K562 (cell line): Measurements from ENCODE around the gene TMEM79. TPM values are rescaled to one million over a fixed set of nuclear protein-coding genes. Genes with fewer than 3 reads are reported as not detected.

Experiments used
- ATAC-seq: fragments of 200-7000 bp; cut with Tn5 transposase; 3 replicates; pipeline ENCODE4 v1.9.1; 2020; ENCODE audit warnings: moderate library complexity
- BruUV-seq: library from RNA; stranded (reverse); fragments of 400-500 nt; replicated peaks from 2 replicates; lab custom pipeline; 2021; lab: Mats Ljungman, UMichigan
- CTCF ChIA-PET: fragments of 300-600 bp; formaldehyde crosslinking; extraction: SDS; loops from one replicate; lab custom pipeline; 2021; ENCODE audit warnings: low intra/inter-chr PET ratio; lab: Yijun Ruan, JAX
- POLR2A ChIA-PET: fragments of 300-600, 350-650 bp; sonication (Branson Sonifier 250); formaldehyde crosslinking; extraction: SDS; loops from one replicate; lab custom pipeline; 2021; ENCODE audit warnings: antibody characterized with exemption, inconsistent platforms; lab: Yijun Ruan, JAX
- DNase-seq, 4 experiments: peaks; one replicate each; pipeline versions ENCODE4 v3.0.0 to v3.0.0-alpha.2; 2011 to 2018; ENCODE audit warnings: low spot score in 3 of 4, mixed read lengths in 3 of 4; ENCODE audit errors: extremely low read depth in 1 of 4
- FAIRE-seq: peaks from 2 replicates; lab custom pipeline; 2011; peaks lifted over from hg19 to GRCh38; lab: Jason Lieb, UNC
- H2AFZ ChIP-seq: 2 replicates; pipeline ENCODE4 v1.6.0; 2011; ENCODE audit warnings: low read depth, low read length, control low read depth, inconsistent platforms
- H3K27ac ChIP-seq: fragments of 200-600 bp; 3 replicates; pipeline ENCODE4 v1.8.0; 2011; ENCODE audit warnings: low read depth, mild to moderate bottlenecking, control low read depth, inconsistent platforms, low read length, moderate library complexity, mixed read lengths; ENCODE audit errors: extremely low read depth
- H3K27me3 ChIP-seq, 2 experiments: fragments of 300-600 bp in 1 of 2; 2 replicates in 1 of 2; 3 replicates in 1 of 2; pipeline versions ENCODE4 v1.6.0 to v1.8.0; 2011; ENCODE audit warnings: inconsistent platforms in 2 of 2, low read length in 2 of 2, mild to moderate bottlenecking in 1 of 2, mixed read lengths in 1 of 2, moderate library complexity in 1 of 2; ENCODE audit not compliant: control insufficient read depth in 2 of 2, insufficient read depth in 2 of 2
- H3K36me3 ChIP-seq: fragments of 300-600 bp; 3 replicates; pipeline ENCODE4 v1.8.0; 2011; ENCODE audit warnings: mild to moderate bottlenecking, low read length, inconsistent platforms; ENCODE audit not compliant: control insufficient read depth, insufficient read depth
- H3K4me1 ChIP-seq, 2 experiments: fragments of 200-600 bp in 1 of 2; replicated peaks in 1 of 2; 2 replicates in 1 of 2; 3 replicates in 1 of 2; pipeline versions ENCODE4 v1.5.1 to v1.8.0; 2011; ENCODE audit warnings: inconsistent platforms in 2 of 2, low read length in 2 of 2, mild to moderate bottlenecking in 1 of 2, mixed read lengths in 1 of 2, moderate library complexity in 1 of 2; ENCODE audit not compliant: control insufficient read depth in 2 of 2, insufficient read depth in 2 of 2
- H3K4me2 ChIP-seq: 2 replicates; pipeline ENCODE4 v1.6.1; 2011; ENCODE audit warnings: low read length, control low read depth, inconsistent platforms, mixed read lengths; ENCODE audit not compliant: insufficient read depth
- H3K4me3 ChIP-seq: fragments of 200-600 bp; sonication (generic), shearing (Covaris generic); 2 replicates; pipeline ENCODE4 v1.5.1; 2016; ENCODE audit warnings: control low read depth, inconsistent platforms
- H3K79me2 ChIP-seq: fragments of 200-600 bp; 3 replicates; pipeline ENCODE4 v1.8.0; 2011; ENCODE audit warnings: low read length, inconsistent platforms; ENCODE audit not compliant: control insufficient read depth, insufficient read depth
- H3K9ac ChIP-seq, 2 experiments: 2 replicates each; pipeline versions ENCODE4 v1.6.0 to v1.6.1; 2011; ENCODE audit warnings: low read depth in 2 of 2, low read length in 2 of 2, control low read depth in 1 of 2, inconsistent platforms in 1 of 2, mild to moderate bottlenecking in 1 of 2, mixed read lengths in 1 of 2; ENCODE audit not compliant: insufficient read depth in 1 of 2
- H3K9me1 ChIP-seq: one replicate; pipeline ENCODE4 v1.6.0; 2011; ENCODE audit warnings: inconsistent platforms, mild to moderate bottlenecking, low read length, moderate library complexity; ENCODE audit not compliant: control insufficient read depth, insufficient read depth
- H3K9me3 ChIP-seq: replicated peaks from 2 replicates; pipeline ENCODE4 v1.5.1; 2011; ENCODE audit warnings: low read depth, low read length, inconsistent platforms; ENCODE audit not compliant: control insufficient read depth, insufficient read depth
- H4K20me1 ChIP-seq: replicated peaks from 2 replicates; pipeline ENCODE4 v1.6.1; 2011; ENCODE audit warnings: low read length, inconsistent platforms, mixed read lengths; ENCODE audit not compliant: control insufficient read depth, insufficient read depth
- FOSL1 ChIP-seq: fragments of 200-800 bp; sonication (Bioruptor generic); conservative IDR thresholded peaks from 2 replicates; pipeline ENCODE4 v1.6.1; 2016; ENCODE audit warnings: missing genetic modification characterization, missing compliant biosample characterization
- HNRNPUL1 ChIP-seq: fragments of 200-400 bp; formaldehyde crosslinking; IDR thresholded peaks from 2 replicates; pipeline ENCODE4 v1.6.1; 2017; ENCODE audit warnings: low read length
- PML ChIP-seq: IDR thresholded peaks from 2 replicates; pipeline ENCODE4 v1.6.1; 2012; ENCODE audit warnings: low read length, inconsistent platforms
- SPI1 ChIP-seq: IDR thresholded peaks from 2 replicates; pipeline ENCODE4 v1.6.1; 2011; ENCODE audit warnings: low read depth, low read length, control low read depth, borderline replicate concordance
- ZNF324 ChIP-seq: fragments of 250-450 bp; sonication (Bioruptor Pico); IDR thresholded peaks from 2 replicates; pipeline ENCODE4 v1.4.0; 2020; ENCODE audit warnings: mild to moderate bottlenecking
- WGBS: fragments of 100-300 bp; shearing (Covaris generic); methylation state at CpG from one replicate; pipeline ENCODE4 v1.1.6; 2016; ENCODE audit warnings: low coverage, mixed read lengths; ENCODE audit not compliant: insufficient coverage; ENCODE audit errors: missing lambda C conversion rate; 5-methylcytosine and 5-hydroxymethylcytosine counted together
- in situ Hi-C: fragments of 300-500 bp; cut with MboI; formaldehyde crosslinking; loops from 4 replicates; pipeline ENCODE4 v1.15.0; 2018; ENCODE audit warnings: inconsistent platforms, mixed read lengths
- intact Hi-C: fragments of 100-400 bp; cut with micrococcal nuclease; formaldehyde crosslinking; loops from 2 replicates; pipeline ENCODE4 v1.14.2; 2022
- polyA plus RNA-seq, 8 experiments: library from polyadenylated mRNA; depleted of rRNA in 4 of 8; stranded (reverse) in 5 of 8; unstranded in 3 of 8; fragments of >200 nt; fragmentation: Nextera tagmentation in 2 of 8; fragmentation: Illumina TruSeq in 1 of 8; extraction: Ambion mirVana in 2 of 8; extraction: Trizol in 1 of 8; gene quantifications; 2 replicates each; pipeline versions ENCODE4 v1.2.1 to v1.2.3, GENCODE V29; 2011 to 2014; ENCODE audit warnings: inconsistent platforms in 1 of 8, missing spikeins in 1 of 8
- total RNA-seq, 7 experiments: library from RNA; depleted of rRNA in 6 of 7; stranded (reverse); fragments of >200 nt in 6 of 7; fragmentation: Illumina TruSeq in 2 of 7; extraction: Trizol in 2 of 7; gene quantifications; 2 replicates each; pipeline versions ENCODE4 v1.2.1 to v1.2.3, GENCODE V29; 2011 to 2021; ENCODE audit warnings: low replicate concordance in 1 of 7
- TF ChIP-seq, protein P1 (sequence below): fragments of 200-400 bp; formaldehyde crosslinking; IDR thresholded peaks from 2 replicates; pipeline ENCODE4 v1.6.1; 2017; ENCODE audit warnings: mild to moderate bottlenecking, low read depth, low read length, moderate library complexity

The TMEM79 gene
- total and polyA plus RNA-seq, 9 of the 15 experiments (the other 6 are each of a cell fraction or from before 2014, with no cell fraction given) = 0.69 to 6.8 (median 4.0) TPM

DNA sequence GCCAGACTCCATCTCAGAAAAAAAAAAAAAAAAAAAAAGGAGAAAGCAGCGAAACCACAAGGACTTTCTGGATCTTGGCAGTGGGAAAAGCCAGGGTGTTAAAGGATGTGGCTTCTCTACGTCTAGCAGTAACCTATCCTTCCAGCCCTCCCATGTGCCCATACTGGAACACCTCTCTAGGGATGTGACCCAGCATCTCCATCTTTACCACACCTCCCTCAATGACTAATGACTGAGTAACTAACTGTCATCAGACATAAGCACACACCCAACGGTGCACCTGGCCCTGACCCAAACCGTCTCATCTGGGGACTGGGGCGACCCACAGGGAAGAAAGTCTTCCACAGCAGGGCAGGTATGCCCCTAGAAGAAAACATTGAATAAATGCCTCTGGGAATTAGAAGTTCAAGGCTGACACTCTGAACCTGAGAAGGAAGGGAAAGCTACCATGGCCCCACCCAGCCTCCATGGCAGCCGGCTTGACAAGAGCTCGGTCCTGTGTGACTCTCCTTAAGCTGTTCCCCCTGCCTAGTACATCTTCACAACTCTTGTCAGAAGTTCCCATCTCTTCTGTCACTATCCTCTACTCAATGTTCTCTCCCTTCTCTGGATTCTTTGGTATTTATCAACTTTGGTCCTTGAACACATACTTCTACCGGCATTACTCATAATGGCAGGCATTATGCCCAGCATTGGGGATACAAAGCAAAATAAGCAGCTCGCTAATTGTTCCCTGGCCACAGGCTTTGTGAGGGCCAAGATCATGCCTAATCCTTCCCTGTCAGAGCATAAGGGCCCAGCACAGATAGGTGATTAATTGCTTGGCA lies 21.5 kb upstream of the TMEM79 start:
- CTCF ChIA-PET = no interaction called here
- POLR2A ChIA-PET = interaction anchor here (0.6 to 2.4 kb wide), 5 partner anchors 10 to 69 kb away, joined by 3 to 9 read pairs (median 4); partner anchors contain the start of genes PMF1 and SLC25A44
- TF ChIP-seq SPI1 (no peak), PML (no peak), HNRNPUL1 (no peak), ZNF324 (CRISPR knock-in tag) (no peak), FOSL1 (tag) (peak; percentile 90)
- TF ChIP-seq, protein P1, sequence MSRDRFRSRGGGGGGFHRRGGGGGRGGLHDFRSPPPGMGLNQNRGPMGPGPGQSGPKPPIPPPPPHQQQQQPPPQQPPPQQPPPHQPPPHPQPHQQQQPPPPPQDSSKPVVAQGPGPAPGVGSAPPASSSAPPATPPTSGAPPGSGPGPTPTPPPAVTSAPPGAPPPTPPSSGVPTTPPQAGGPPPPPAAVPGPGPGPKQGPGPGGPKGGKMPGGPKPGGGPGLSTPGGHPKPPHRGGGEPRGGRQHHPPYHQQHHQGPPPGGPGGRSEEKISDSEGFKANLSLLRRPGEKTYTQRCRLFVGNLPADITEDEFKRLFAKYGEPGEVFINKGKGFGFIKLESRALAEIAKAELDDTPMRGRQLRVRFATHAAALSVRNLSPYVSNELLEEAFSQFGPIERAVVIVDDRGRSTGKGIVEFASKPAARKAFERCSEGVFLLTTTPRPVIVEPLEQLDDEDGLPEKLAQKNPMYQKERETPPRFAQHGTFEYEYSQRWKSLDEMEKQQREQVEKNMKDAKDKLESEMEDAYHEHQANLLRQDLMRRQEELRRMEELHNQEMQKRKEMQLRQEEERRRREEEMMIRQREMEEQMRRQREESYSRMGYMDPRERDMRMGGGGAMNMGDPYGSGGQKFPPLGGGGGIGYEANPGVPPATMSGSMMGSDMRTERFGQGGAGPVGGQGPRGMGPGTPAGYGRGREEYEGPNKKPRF = no peak

More for the DNA sequence above, 21.5 kb upstream of the TMEM79 start:
- Histone ChIP-seq H2AFZ (no peak overlapping the region), H3K79me2 (no peaks in the 10 kb centered on the region), H3K9ac (peak overlapping the region in 1 of 2 experiments; percentile 49; a peak in 1 of 4 replicates), H3K9me3 (no peaks in the 10 kb centered on the region), H4K20me1 (no peaks in the 10 kb centered on the region), H3K27ac (no peak overlapping the region), H3K4me2 (no peak overlapping the region), H3K9me1 (no peaks in the 10 kb centered on the region), H3K4me1 (peaks cover 3 to 6% of the 10 kb centered on the region in 2 experiments; a peak in 4 of 5 replicates), H3K4me3 (no peak overlapping the region), H3K27me3 (no peaks in the 10 kb centered on the region), H3K36me3 (peaks cover 91% of the 10 kb centered on the region)
- ATAC-seq (no peak), FAIRE-seq (no peak), DNase-seq (no peak)
- intact Hi-C loops (no loop called here), in situ Hi-C loops (no loop called here)
- no TSS peak for BruUV-seq
- WGBS = 66% methylated on average over 7 of the region's 9 CpGs
